IMR-90 (cell line): ENCODE data around the gene RHEX. TPM values are rescaled to one million over a fixed set of nuclear protein-coding genes. Genes with fewer than 3 reads are reported as not detected.

Source experiments
- ATAC-seq: fragments of 200-7000 bp; cut with Tn5 transposase; 2 replicates; pipeline ENCODE4 v1.9.1; 2020; ENCODE audit warnings: low read depth, mild to moderate bottlenecking, moderate library complexity
- BruUV-seq: library from RNA; stranded (reverse); fragments of 400-500 nt; replicated peaks from 2 replicates; lab custom pipeline; 2021; lab: Mats Ljungman, UMichigan
- CTCF ChIA-PET: fragments of 300-600 bp; formaldehyde crosslinking; extraction: SDS; loops from one replicate; lab custom pipeline; 2021; ENCODE audit warnings: antibody characterized with exemption; lab: Yijun Ruan, JAX
- POLR2A ChIA-PET: fragments of 300-600 bp; sonication (Branson Sonifier 250); formaldehyde crosslinking; loops from one replicate; lab custom pipeline; 2022; ENCODE audit warnings: antibody characterized with exemption; ENCODE audit not compliant: unreplicated experiment; lab: Charles Lee
- DNase-seq: peaks from one replicate; pipeline ENCODE4 v3.0.0; 2013
- H2AFZ ChIP-seq: replicated peaks from 2 replicates; pipeline ENCODE3; 2013; ENCODE audit warnings: low read length, mild to moderate bottlenecking; ENCODE audit not compliant: poor library complexity
- H2AK5ac ChIP-seq: 2 replicates; pipeline ENCODE4 v1.6.1; 2013; ENCODE audit warnings: low read depth, low read length, inconsistent platforms
- H2AK9ac ChIP-seq: replicated peaks from 2 replicates; pipeline ENCODE3; 2013; ENCODE audit warnings: mild to moderate bottlenecking, low read depth, low read length, moderate library complexity; ENCODE audit not compliant: poor library complexity
- H2BK120ac ChIP-seq: 2 replicates; pipeline ENCODE4 v1.6.1; 2013; ENCODE audit warnings: low read depth, low read length, inconsistent platforms
- H2BK15ac ChIP-seq: 3 replicates; pipeline ENCODE4 v1.6.1; 2013; ENCODE audit warnings: low read depth, low read length, inconsistent platforms
- H2BK20ac ChIP-seq: 2 replicates; pipeline ENCODE4 v1.6.1; 2013; ENCODE audit warnings: low read depth, mild to moderate bottlenecking, inconsistent platforms, low read length, moderate library complexity
- H2BK5ac ChIP-seq: 2 replicates; pipeline ENCODE4 v1.6.1; 2013; ENCODE audit warnings: mild to moderate bottlenecking, low read depth, low read length, inconsistent platforms; ENCODE audit not compliant: poor library complexity, severe bottlenecking
- H3K14ac ChIP-seq: replicated peaks from 2 replicates; pipeline ENCODE4 v1.6.1; 2013; ENCODE audit warnings: low read depth, low read length, inconsistent platforms
- H3K18ac ChIP-seq: 2 replicates; pipeline ENCODE4 v1.6.1; 2013; ENCODE audit warnings: low read depth, low read length, control low read depth
- H3K23ac ChIP-seq: 2 replicates; pipeline ENCODE4 v1.6.1; 2013; ENCODE audit warnings: low read depth, low read length, inconsistent platforms
- H3K27ac ChIP-seq: 2 replicates; pipeline ENCODE4 v1.5.1; 2013; ENCODE audit warnings: mild to moderate bottlenecking, control low read depth, low read length; ENCODE audit not compliant: insufficient read depth
- H3K27me3 ChIP-seq: 2 replicates; pipeline ENCODE4 v1.6.1; 2013; ENCODE audit warnings: low read length; ENCODE audit not compliant: control insufficient read depth, insufficient read depth
- H3K36me3 ChIP-seq: 2 replicates; pipeline ENCODE4 v1.6.1; 2013; ENCODE audit warnings: low read length, mixed read lengths; ENCODE audit not compliant: control insufficient read depth, insufficient read depth
- H3K4ac ChIP-seq: 2 replicates; pipeline ENCODE4 v1.6.1; 2013; ENCODE audit warnings: low read depth, low read length, inconsistent platforms
- H3K4me1 ChIP-seq: 2 replicates; pipeline ENCODE4 v1.6.1; 2013; ENCODE audit warnings: low read length, mixed read lengths; ENCODE audit not compliant: control insufficient read depth, insufficient read depth
- H3K4me2 ChIP-seq: 2 replicates; pipeline ENCODE4 v1.6.1; 2013; ENCODE audit warnings: low read depth, mild to moderate bottlenecking, control low read depth, low read length, moderate library complexity
- H3K4me3 ChIP-seq: 2 replicates; pipeline ENCODE4 v1.5.1; 2013; ENCODE audit warnings: low read depth, mild to moderate bottlenecking, control low read depth, low read length, moderate library complexity; ENCODE audit not compliant: insufficient read depth
- H3K56ac ChIP-seq: 2 replicates; pipeline ENCODE4 v1.6.1; 2013; ENCODE audit warnings: low read length, inconsistent platforms; ENCODE audit not compliant: insufficient read depth; ENCODE audit errors: extremely low read depth
- H3K79me1 ChIP-seq, 2 experiments: 2 replicates each; pipeline ENCODE4 v1.6.1; 2013; ENCODE audit warnings: low read length in 2 of 2, inconsistent platforms in 1 of 2, low read depth in 1 of 2
- H3K9ac ChIP-seq: 2 replicates; pipeline ENCODE4 v1.6.1; 2013; ENCODE audit warnings: low read depth, low read length, control low read depth
- H3K9me1 ChIP-seq: 2 replicates; pipeline ENCODE4 v1.6.1; 2013; ENCODE audit warnings: low read length, inconsistent platforms; ENCODE audit not compliant: insufficient read depth
- H3K9me3 ChIP-seq: 2 replicates; pipeline ENCODE4 v1.6.1; 2013; ENCODE audit warnings: low read length; ENCODE audit not compliant: control insufficient read depth, insufficient read depth
- H4K20me1 ChIP-seq: 2 replicates; pipeline ENCODE4 v1.6.1; 2013; ENCODE audit warnings: low read length, inconsistent platforms; ENCODE audit not compliant: insufficient read depth
- H4K5ac ChIP-seq: 2 replicates; pipeline ENCODE4 v1.6.1; 2013; ENCODE audit warnings: mild to moderate bottlenecking, low read depth, low read length, control low read depth
- H4K8ac ChIP-seq, 2 experiments: 2 replicates each; pipeline ENCODE4 v1.6.1; 2013; ENCODE audit warnings: low read depth in 2 of 2, low read length in 2 of 2, control low read depth in 1 of 2, inconsistent platforms in 1 of 2
- H4K91ac ChIP-seq: 2 replicates; pipeline ENCODE4 v1.6.1; 2013; ENCODE audit warnings: low read depth, low read length, inconsistent platforms; ENCODE audit not compliant: insufficient read depth
- BHLHE40 ChIP-seq: fragments of 150-350 bp; IDR thresholded peaks from 2 replicates; pipeline ENCODE4 v1.6.1; 2016; ENCODE audit warnings: mild to moderate bottlenecking, low read depth, low read length
- CEBPB ChIP-seq: IDR thresholded peaks from 2 replicates; pipeline ENCODE4 v1.6.1; 2012; ENCODE audit warnings: low read depth, low read length, improper control_type of control experiment
- CHD1 ChIP-seq: IDR thresholded peaks from 2 replicates; pipeline ENCODE4 v1.6.1; 2012; ENCODE audit warnings: low read depth, low read length, improper control_type of control experiment
- MAZ ChIP-seq: IDR thresholded peaks from 2 replicates; pipeline ENCODE4 v1.6.1; 2012; ENCODE audit warnings: low read depth, mild to moderate bottlenecking, low read length, improper control_type of control experiment, moderate library complexity, borderline replicate concordance
- NFE2L2 ChIP-seq: fragments of 150-350 bp; IDR thresholded peaks from 2 replicates; pipeline ENCODE4 v1.6.1; 2016; ENCODE audit warnings: low read depth, mild to moderate bottlenecking, low read length
- POLR2A ChIP-seq: IDR thresholded peaks from 2 replicates; pipeline ENCODE4 v1.6.1; 2012; ENCODE audit warnings: mild to moderate bottlenecking, low read depth, low read length
- RAD21 ChIP-seq: IDR thresholded peaks from 2 replicates; pipeline ENCODE4 v1.6.1; 2012; ENCODE audit warnings: low read length, improper control_type of control experiment
- RCOR1 ChIP-seq: IDR thresholded peaks from 2 replicates; pipeline ENCODE4 v1.6.1; 2012; ENCODE audit warnings: mild to moderate bottlenecking, low read length, improper control_type of control experiment; ENCODE audit not compliant: insufficient replicate concordance
- RFX5 ChIP-seq: IDR thresholded peaks from 2 replicates; pipeline ENCODE4 v1.8.0; 2012; ENCODE audit warnings: low read depth, mild to moderate bottlenecking, low read length, moderate library complexity
- SMC3 ChIP-seq: fragments of 150-350 bp; IDR thresholded peaks from 2 replicates; pipeline ENCODE4 v1.6.1; 2016; ENCODE audit warnings: low read depth, mild to moderate bottlenecking, antibody characterized with exemption, low read length, moderate library complexity
- WGBS, 2 experiments: methylation state at CpG; one replicate each; pipeline versions ENCODE4 v1.1.5 to v1.1.7; 2013; ENCODE audit warnings: missing lambda C conversion rate in 2 of 2; ENCODE audit not compliant: insufficient read length in 1 of 2; ENCODE audit errors: extremely low coverage in 2 of 2; 5-methylcytosine and 5-hydroxymethylcytosine counted together
- dilution Hi-C: fragments of 300-500 bp; cut with HindIII; formaldehyde crosslinking; loops from one replicate; pipeline ENCODE4 v1.14.3; 2018; ENCODE audit warnings: low sequenced_read_pairs; ENCODE audit not compliant: unreplicated experiment
- in situ Hi-C: fragments of 300-500 bp; cut with MboI; formaldehyde crosslinking; loops from 3 replicates; pipeline ENCODE4 v1.14.3; 2019; ENCODE audit warnings: low sequenced_read_pairs, inconsistent platforms, mixed read lengths
- intact Hi-C: fragments of 100-400 bp; cut with micrococcal nuclease; formaldehyde crosslinking; loops from 2 replicates; pipeline ENCODE4 v1.10.0; 2022
- polyA plus RNA-seq, 3 experiments: library from polyadenylated mRNA; depleted of rRNA; stranded (reverse); fragments of >200 nt; gene quantifications; 2 replicates each; pipeline ENCODE4 v1.2.3, GENCODE V29; 2012; ENCODE audit warnings: low replicate concordance in 1 of 3
- total RNA-seq: library from RNA; depleted of rRNA; stranded (reverse); fragments of >200 nt; gene quantifications from 2 replicates; pipeline ENCODE4 v1.2.3, GENCODE V29; 2012
- TF ChIP-seq, protein P1 (sequence below): fragments of 150-350 bp; IDR thresholded peaks from 2 replicates; pipeline ENCODE4 v1.6.1; 2017; ENCODE audit warnings: mild to moderate bottlenecking, antibody characterized with exemption, low read length, low read depth
- TF ChIP-seq, protein P2 (sequence below): fragments of 150-350 bp; IDR thresholded peaks from 2 replicates; pipeline ENCODE4 v1.6.1; 2016; ENCODE audit warnings: low read depth, mild to moderate bottlenecking, low read length, moderate library complexity, borderline replicate concordance
- TF ChIP-seq, protein P3 (sequence below): conservative IDR thresholded peaks from 2 replicates; pipeline ENCODE4 v1.5.1; 2012; ENCODE audit warnings: mild to moderate bottlenecking, low read depth, low read length, improper control_type of control experiment

Gene RHEX
- total and polyA plus RNA-seq, 2 of the 4 experiments (the other 2 are of a cell fraction) = not detected

DNA sequence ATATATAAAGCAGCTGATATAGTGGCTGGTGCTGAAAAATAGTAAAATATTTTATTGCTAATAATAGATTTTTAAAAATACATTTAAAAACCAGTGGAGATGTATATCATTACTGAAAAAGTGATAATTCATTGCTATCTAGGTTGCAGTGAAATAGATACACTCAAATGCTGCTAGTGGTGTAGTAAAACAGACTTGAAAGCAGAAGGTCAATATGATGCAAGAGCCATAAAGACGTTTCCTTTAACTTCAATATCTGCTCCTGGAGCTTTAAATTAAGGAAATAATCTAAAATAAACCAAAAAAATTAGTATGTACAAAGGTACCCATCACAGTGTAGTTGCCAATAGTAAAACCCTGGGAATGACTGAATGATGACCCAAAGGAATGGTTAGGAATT is 26.2 kb downstream of the RHEX start:
- H2BK120ac ChIP-seq = no peak overlapping the region
- ChIA-PET CTCF (no interaction called here), POLR2A (no interaction called here)
- no peak overlapping the region for H2AK9ac ChIP-seq
- no peak for DNase-seq
- no peak overlapping the region for H3K56ac ChIP-seq
- H2AK5ac ChIP-seq = no peak overlapping the region
- H3K4me2 ChIP-seq = no peak overlapping the region
- H3K4me1 ChIP-seq = no peaks in the 10 kb centered on the region
- no peak overlapping the region for H3K14ac ChIP-seq
- no peak overlapping the region for H3K27ac ChIP-seq
- no peak overlapping the region for H3K23ac ChIP-seq
- H3K36me3 ChIP-seq = no peaks in the 10 kb centered on the region
- no peak overlapping the region for H2AFZ ChIP-seq
- no peak overlapping the region for H4K91ac ChIP-seq
- H3K27me3 ChIP-seq = peaks cover 44% of the 10 kb centered on the region
- TF ChIP-seq MAZ = no peak
- TF ChIP-seq, protein P1, sequence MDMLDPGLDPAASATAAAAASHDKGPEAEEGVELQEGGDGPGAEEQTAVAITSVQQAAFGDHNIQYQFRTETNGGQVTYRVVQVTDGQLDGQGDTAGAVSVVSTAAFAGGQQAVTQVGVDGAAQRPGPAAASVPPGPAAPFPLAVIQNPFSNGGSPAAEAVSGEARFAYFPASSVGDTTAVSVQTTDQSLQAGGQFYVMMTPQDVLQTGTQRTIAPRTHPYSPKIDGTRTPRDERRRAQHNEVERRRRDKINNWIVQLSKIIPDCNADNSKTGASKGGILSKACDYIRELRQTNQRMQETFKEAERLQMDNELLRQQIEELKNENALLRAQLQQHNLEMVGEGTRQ = no peak
- TF ChIP-seq, protein P2, sequence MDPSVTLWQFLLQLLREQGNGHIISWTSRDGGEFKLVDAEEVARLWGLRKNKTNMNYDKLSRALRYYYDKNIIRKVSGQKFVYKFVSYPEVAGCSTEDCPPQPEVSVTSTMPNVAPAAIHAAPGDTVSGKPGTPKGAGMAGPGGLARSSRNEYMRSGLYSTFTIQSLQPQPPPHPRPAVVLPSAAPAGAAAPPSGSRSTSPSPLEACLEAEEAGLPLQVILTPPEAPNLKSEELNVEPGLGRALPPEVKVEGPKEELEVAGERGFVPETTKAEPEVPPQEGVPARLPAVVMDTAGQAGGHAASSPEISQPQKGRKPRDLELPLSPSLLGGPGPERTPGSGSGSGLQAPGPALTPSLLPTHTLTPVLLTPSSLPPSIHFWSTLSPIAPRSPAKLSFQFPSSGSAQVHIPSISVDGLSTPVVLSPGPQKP = no peak
- TF ChIP-seq RAD21 = no peak
- TF ChIP-seq RCOR1 = no peak
- no peak for TF ChIP-seq NFE2L2
- TF ChIP-seq BHLHE40 = no peak
- no peak for TF ChIP-seq CEBPB
- no peak for TF ChIP-seq RFX5
- TF ChIP-seq, protein P3, sequence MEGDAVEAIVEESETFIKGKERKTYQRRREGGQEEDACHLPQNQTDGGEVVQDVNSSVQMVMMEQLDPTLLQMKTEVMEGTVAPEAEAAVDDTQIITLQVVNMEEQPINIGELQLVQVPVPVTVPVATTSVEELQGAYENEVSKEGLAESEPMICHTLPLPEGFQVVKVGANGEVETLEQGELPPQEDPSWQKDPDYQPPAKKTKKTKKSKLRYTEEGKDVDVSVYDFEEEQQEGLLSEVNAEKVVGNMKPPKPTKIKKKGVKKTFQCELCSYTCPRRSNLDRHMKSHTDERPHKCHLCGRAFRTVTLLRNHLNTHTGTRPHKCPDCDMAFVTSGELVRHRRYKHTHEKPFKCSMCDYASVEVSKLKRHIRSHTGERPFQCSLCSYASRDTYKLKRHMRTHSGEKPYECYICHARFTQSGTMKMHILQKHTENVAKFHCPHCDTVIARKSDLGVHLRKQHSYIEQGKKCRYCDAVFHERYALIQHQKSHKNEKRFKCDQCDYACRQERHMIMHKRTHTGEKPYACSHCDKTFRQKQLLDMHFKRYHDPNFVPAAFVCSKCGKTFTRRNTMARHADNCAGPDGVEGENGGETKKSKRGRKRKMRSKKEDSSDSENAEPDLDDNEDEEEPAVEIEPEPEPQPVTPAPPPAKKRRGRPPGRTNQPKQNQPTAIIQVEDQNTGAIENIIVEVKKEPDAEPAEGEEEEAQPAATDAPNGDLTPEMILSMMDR = no peak
- no peak for TF ChIP-seq CHD1
- TF ChIP-seq POLR2A = no peak
- TF ChIP-seq SMC3 = no peak
- no peak overlapping the region for H2BK5ac ChIP-seq
- H4K8ac ChIP-seq = no peak overlapping the region
- no peaks in the 10 kb centered on the region for H3K79me1 ChIP-seq
- no peak overlapping the region for H3K9ac ChIP-seq
- H2BK20ac ChIP-seq = no peak overlapping the region
- H4K20me1 ChIP-seq = no peaks in the 10 kb centered on the region
- WGBS, 2 experiments = no CpG with 5 or more reads among the region's 1 CpG
- H4K5ac ChIP-seq = no peak overlapping the region
- no peak overlapping the region for H2BK15ac ChIP-seq
- no peaks in the 10 kb centered on the region for H3K9me3 ChIP-seq
- no peak overlapping the region for H3K18ac ChIP-seq
- H3K4ac ChIP-seq = no peak overlapping the region
- dilution Hi-C loops = no loop called here
- no peak overlapping the region for H3K4me3 ChIP-seq
- ATAC-seq = no peak
- no peaks in the 10 kb centered on the region for H3K9me1 ChIP-seq
- in situ Hi-C loops = no loop called here
- BruUV-seq = no TSS peak
- intact Hi-C loops = no loop called here
